Hepatocyte (in vitro differentiated cells): ENCODE measurements around the gene STMN1.
"Not testable (repeated sequence)": the region's sequence is repeated elsewhere in the genome, so short reads cannot be mapped to it uniquely, and the experiment has no call there.

Experiments used
- CTCF ChIP-seq: fragments of 200-600 bp; sonication (generic); IDR thresholded peaks from 2 replicates; pipeline ENCODE4 v1.5.1; 2016; ENCODE audit warnings: antibody characterized with exemption, mild to moderate bottlenecking; ENCODE audit not compliant: poor library complexity
- EZH2 ChIP-seq: fragments of 200-600 bp; sonication (generic); IDR thresholded peaks from 2 replicates; pipeline ENCODE4 v1.6.1; 2016; ENCODE audit warnings: antibody characterized with exemption, mild to moderate bottlenecking, borderline replicate concordance
- EZH2phosphoT487 ChIP-seq: fragments of 200-600 bp; sonication (generic); IDR thresholded peaks from one replicate; pipeline ENCODE4 v1.6.1; 2018; ENCODE audit warnings: antibody characterized with exemption, mild to moderate bottlenecking, low read depth, moderate library complexity; ENCODE audit not compliant: unreplicated experiment, severe bottlenecking

GRCh38 chr1:25943511-25943910 is 37.3 kb upstream of the STMN1 start:
- TF ChIP-seq CTCF, EZH2phosphoT487, EZH2: not testable (repeated sequence)
